ENCODE results near the gene DBF4. TPM values are rescaled to one million over a fixed set of nuclear protein-coding genes. Genes with fewer than 3 reads are reported as not detected.
"Not testable (repeated sequence)": the region's sequence is repeated elsewhere in the genome, so short reads cannot be mapped to it uniquely, and the experiment has no call there.

The DBF4 gene
- 72.3 and 75.3 TPM in 2 replicates for total RNA-seq

- no peaks in the 10 kb centered on the region for H3K27me3 Mint-ChIP-seq (ENCODE audit: low read depth)
- intact Hi-C loops (cut with micrococcal nuclease): loop anchor here (1.0 to 10.0 kb wide), 7 partner anchors 58 to 721 kb away; partner anchors contain the start of genes ADAM22, CROT, DMTF1 and RUNDC3B
- peaks cover 49% of the 10 kb centered on the region for H3K4me1 Mint-ChIP-seq (ENCODE audit: low read depth)
- peak within 1 kb of the TSS; percentile 97 for H3K27ac Mint-ChIP-seq
- H3K4me3 Mint-ChIP-seq (ENCODE audit: low read depth): peak within 1 kb of the TSS; percentile 96
- DNase-seq (ENCODE audit: low spot score): peak; percentile 96
- peaks cover 64% of the 10 kb centered on the region for H3K36me3 Mint-ChIP-seq (ENCODE audit: low read depth)
- peaks cover 23% of the 10 kb centered on the region for H3K9me3 Mint-ChIP-seq
These were observed at the start of gene DBF4, which contains the start of gene SLC25A40 for GRCh38 chr7:87876040-87876868. DBF4 (plus strand) TSS chr7:87876493; CDS start chr7:87876733, 240 bp downstream. SLC25A40 (minus strand) TSS chr7:87876360; CDS start chr7:87858727, 17,633 bp downstream.

GRCh38 chr7:87828383-87828782, 47.9 kb upstream of the DBF4 start:
- H3K27ac Mint-ChIP-seq; H3K4me1 Mint-ChIP-seq (ENCODE audit: low read depth); H3K27me3 Mint-ChIP-seq (ENCODE audit: low read depth); H3K4me3 Mint-ChIP-seq (ENCODE audit: low read depth); intact Hi-C loops (cut with micrococcal nuclease); DNase-seq (ENCODE audit: low spot score): not testable (repeated sequence)
- Mint-ChIP-seq H3K36me3 (ENCODE audit: low read depth) (peaks cover 28% of the 10 kb centered on the region), H3K9me3 (peaks cover 35% of the 10 kb centered on the region)

GRCh38 chr7:87831097-87831496, 45.2 kb upstream of the DBF4 start:
- Mint-ChIP-seq H3K4me3 (ENCODE audit: low read depth) (no peak overlapping the region), H3K4me1 (ENCODE audit: low read depth) (no peaks in the 10 kb centered on the region), H3K27me3 (ENCODE audit: low read depth) (no peaks in the 10 kb centered on the region), H3K9me3 (peaks cover 17% of the 10 kb centered on the region), H3K36me3 (ENCODE audit: low read depth) (peaks cover 29% of the 10 kb centered on the region), H3K27ac (no peak overlapping the region)
- intact Hi-C loops (cut with micrococcal nuclease): no loop called here
- DNase-seq (ENCODE audit: low spot score): no peak

GRCh38 chr7:87833130-87833529, 43.2 kb upstream of the DBF4 start:
- intact Hi-C loops (cut with micrococcal nuclease): no loop called here
- H3K27ac Mint-ChIP-seq: no peak overlapping the region
- no peak overlapping the region for H3K4me3 Mint-ChIP-seq (ENCODE audit: low read depth)
- no peaks in the 10 kb centered on the region for H3K27me3 Mint-ChIP-seq (ENCODE audit: low read depth)
- no peaks in the 10 kb centered on the region for H3K4me1 Mint-ChIP-seq (ENCODE audit: low read depth)
- peaks cover 9% of the 10 kb centered on the region for H3K9me3 Mint-ChIP-seq
- H3K36me3 Mint-ChIP-seq (ENCODE audit: low read depth): peaks cover 30% of the 10 kb centered on the region
- DNase-seq (ENCODE audit: low spot score): no peak

- H3K27ac Mint-ChIP-seq: no peak overlapping the region
- intact Hi-C loops (cut with micrococcal nuclease): no loop called here
These were observed 38.7 kb upstream of the DBF4 start for GRCh38 chr7:87837597-87837996.

GRCh38 chr7:87850836-87851593, 25.3 kb upstream of the DBF4 start:
- peaks cover 41% of the 10 kb centered on the region for H3K36me3 Mint-ChIP-seq (ENCODE audit: low read depth)
- peaks cover 6% of the 10 kb centered on the region for H3K4me1 Mint-ChIP-seq (ENCODE audit: low read depth)
- intact Hi-C loops (cut with micrococcal nuclease): no loop called here
- no peaks in the 10 kb centered on the region for H3K27me3 Mint-ChIP-seq (ENCODE audit: low read depth)
- no peak for DNase-seq (ENCODE audit: low spot score)
- no peak overlapping the region for H3K4me3 Mint-ChIP-seq (ENCODE audit: low read depth)
- H3K27ac Mint-ChIP-seq: no peak overlapping the region
- no peaks in the 10 kb centered on the region for H3K9me3 Mint-ChIP-seq

More at GRCh38 chr7:87837597-87837996, 38.7 kb upstream of the DBF4 start:
- no peak for DNase-seq (ENCODE audit: low spot score)
- peaks cover 1% of the 10 kb centered on the region for H3K4me1 Mint-ChIP-seq (ENCODE audit: low read depth)
- H3K9me3 Mint-ChIP-seq: no peaks in the 10 kb centered on the region
- H3K36me3 Mint-ChIP-seq (ENCODE audit: low read depth): peaks cover 22% of the 10 kb centered on the region
- no peak overlapping the region for H3K4me3 Mint-ChIP-seq (ENCODE audit: low read depth)
- no peaks in the 10 kb centered on the region for H3K27me3 Mint-ChIP-seq (ENCODE audit: low read depth)

GRCh38 chr7:87852306-87852705, 24.0 kb upstream of the DBF4 start:
- H3K4me1 Mint-ChIP-seq (ENCODE audit: low read depth): peaks cover 6% of the 10 kb centered on the region
- peaks cover 45% of the 10 kb centered on the region for H3K36me3 Mint-ChIP-seq (ENCODE audit: low read depth)
- H3K27ac Mint-ChIP-seq: no peak overlapping the region
- DNase-seq (ENCODE audit: low spot score): no peak
- no peak overlapping the region for H3K4me3 Mint-ChIP-seq (ENCODE audit: low read depth)
- no peaks in the 10 kb centered on the region for H3K9me3 Mint-ChIP-seq
- intact Hi-C loops (cut with micrococcal nuclease): no loop called here
- H3K27me3 Mint-ChIP-seq (ENCODE audit: low read depth): no peaks in the 10 kb centered on the region

- no peak overlapping the region for H3K27ac Mint-ChIP-seq
- intact Hi-C loops (cut with micrococcal nuclease): no loop called here
- no peaks in the 10 kb centered on the region for H3K9me3 Mint-ChIP-seq
- H3K27me3 Mint-ChIP-seq (ENCODE audit: low read depth): no peaks in the 10 kb centered on the region
- peaks cover 55% of the 10 kb centered on the region for H3K36me3 Mint-ChIP-seq (ENCODE audit: low read depth)
- DNase-seq (ENCODE audit: low spot score): no peak
- H3K4me3 Mint-ChIP-seq (ENCODE audit: low read depth): no peak overlapping the region
- peaks cover 10% of the 10 kb centered on the region for H3K4me1 Mint-ChIP-seq (ENCODE audit: low read depth)
These were observed 22.9 kb upstream of the DBF4 start for GRCh38 chr7:87853237-87853864.

- no peaks in the 10 kb centered on the region for H3K27me3 Mint-ChIP-seq (ENCODE audit: low read depth)
- peaks cover 53% of the 10 kb centered on the region for H3K36me3 Mint-ChIP-seq (ENCODE audit: low read depth)
These were observed 17.7 kb upstream of the DBF4 start for GRCh38 chr7:87858417-87859100.

GRCh38 chr7:87866089-87866488, 10.2 kb upstream of the DBF4 start:
- DNase-seq (ENCODE audit: low spot score): no peak
- Mint-ChIP-seq H3K27ac (no peak overlapping the region), H3K4me3 (ENCODE audit: low read depth) (no peak overlapping the region), H3K27me3 (ENCODE audit: low read depth) (no peaks in the 10 kb centered on the region), H3K4me1 (ENCODE audit: low read depth) (peaks cover 5% of the 10 kb centered on the region), H3K9me3 (peaks cover 55% of the 10 kb centered on the region), H3K36me3 (ENCODE audit: low read depth) (peaks cover 86% of the 10 kb centered on the region)
- intact Hi-C loops (cut with micrococcal nuclease): no loop called here

More at GRCh38 chr7:87858417-87859100, 17.7 kb upstream of the DBF4 start:
- Mint-ChIP-seq H3K4me3 (ENCODE audit: low read depth) (no peak overlapping the region), H3K9me3 (no peaks in the 10 kb centered on the region), H3K4me1 (ENCODE audit: low read depth) (peaks cover 15% of the 10 kb centered on the region), H3K27ac (peak overlapping the region; percentile 64)
- DNase-seq (ENCODE audit: low spot score): no peak
- intact Hi-C loops (cut with micrococcal nuclease): no loop called here

- H3K4me3 Mint-ChIP-seq (ENCODE audit: low read depth); intact Hi-C loops (cut with micrococcal nuclease); H3K27ac Mint-ChIP-seq; H3K27me3 Mint-ChIP-seq (ENCODE audit: low read depth); H3K4me1 Mint-ChIP-seq (ENCODE audit: low read depth); DNase-seq (ENCODE audit: low spot score): not testable (repeated sequence)
- H3K36me3 Mint-ChIP-seq (ENCODE audit: low read depth): peaks cover 91% of the 10 kb centered on the region
- peaks cover 59% of the 10 kb centered on the region for H3K9me3 Mint-ChIP-seq
These were observed 9.8 kb upstream of the DBF4 start for GRCh38 chr7:87866533-87866932.

GRCh38 chr7:87870471-87870870, 5.8 kb upstream of the DBF4 start:
- no peak overlapping the region for H3K27ac Mint-ChIP-seq
- H3K4me3 Mint-ChIP-seq (ENCODE audit: low read depth): no peak overlapping the region
- DNase-seq (ENCODE audit: low spot score): no peak
- peaks cover 26% of the 10 kb centered on the region for H3K4me1 Mint-ChIP-seq (ENCODE audit: low read depth)
- peaks cover 66% of the 10 kb centered on the region for H3K9me3 Mint-ChIP-seq
- H3K36me3 Mint-ChIP-seq (ENCODE audit: low read depth): peaks cover 93% of the 10 kb centered on the region
- intact Hi-C loops (cut with micrococcal nuclease): loop anchor here (10.0 kb wide), 2 partner anchors 526 to 716 kb away; partner anchors contain the start of genes CROT and DMTF1
- H3K27me3 Mint-ChIP-seq (ENCODE audit: low read depth): no peaks in the 10 kb centered on the region
